HepG2 (cell line): ENCODE measurements around the gene TBX10. TPM values are rescaled to one million over a fixed set of nuclear protein-coding genes. Genes with fewer than 3 reads are reported as not detected.
A peak's percentile ranks its signal among the peaks of the same experiment; 100 is the strongest.

Experiments
- HMG20B ChIP-seq: conservative IDR thresholded peaks from 2 replicates; pipeline ENCODE4 v1.6.1; 2016; ENCODE audit warnings: missing genetic modification reagents, missing compliant biosample characterization
- HOMEZ ChIP-seq: IDR thresholded peaks from 2 replicates; pipeline ENCODE4 v1.6.1; 2016; ENCODE audit warnings: low read depth
- MED1 ChIP-seq: sonication (generic); formaldehyde crosslinking; IDR thresholded peaks from 2 replicates; pipeline ENCODE4 v1.4.0; 2020; ENCODE audit warnings: missing genetic modification reagents
- PAWR ChIP-seq: sonication (generic); formaldehyde crosslinking; IDR thresholded peaks from 2 replicates; pipeline ENCODE4 v1.4.0; 2020; ENCODE audit warnings: missing genetic modification reagents, mild to moderate bottlenecking, borderline replicate concordance
- TERF1 ChIP-seq: sonication (generic); formaldehyde crosslinking; IDR thresholded peaks from 2 replicates; pipeline ENCODE4 v1.8.0; 2022; ENCODE audit warnings: mild to moderate bottlenecking, missing genetic modification reagents, moderate library complexity
- TOE1 ChIP-seq: sonication (generic); formaldehyde crosslinking; IDR thresholded peaks from 2 replicates; pipeline ENCODE4 v1.4.0; 2020; ENCODE audit warnings: mild to moderate bottlenecking, missing genetic modification reagents
- ZHX1 ChIP-seq: sonication (generic); formaldehyde crosslinking; IDR thresholded peaks from 2 replicates; pipeline ENCODE4 v1.8.1; 2022; ENCODE audit warnings: low read depth, mild to moderate bottlenecking, missing genetic modification reagents
- polyA plus RNA-seq, 8 experiments: library from polyadenylated mRNA; depleted of rRNA in 3 of 8; stranded (reverse) in 7 of 8; unstranded in 1 of 8; fragments of >200 nt; fragmentation: Illumina TruSeq in 4 of 8; extraction: Trizol in 4 of 8; gene quantifications; 2 replicates each; pipeline versions ENCODE4 v1.2.1 to v1.2.3, GENCODE V29; 2011 to 2016; ENCODE audit warnings: low read depth in 4 of 8, missing spikeins in 1 of 8, mixed read lengths in 1 of 8; ENCODE audit not compliant: insufficient read depth in 1 of 8
- total RNA-seq, 5 experiments: library from RNA; depleted of rRNA; stranded (reverse); fragments of >200 nt; fragmentation: Illumina TruSeq; extraction: Trizol; gene quantifications; 2 replicates each; pipeline ENCODE4 v1.2.3, GENCODE V29; 2016; ENCODE audit warnings: low read depth in 1 of 5
- TF ChIP-seq, protein P1 (sequence below): IDR thresholded peaks from 2 replicates; pipeline ENCODE4 v1.6.1; 2016; ENCODE audit warnings: low read depth, missing genetic modification reagents, missing compliant biosample characterization

Gene TBX10
- total and polyA plus RNA-seq, 2 of the 13 experiments (the other 11 are each of a cell fraction or from before 2014, with no cell fraction given), result 0.27 to 1.7 TPM

DNA sequence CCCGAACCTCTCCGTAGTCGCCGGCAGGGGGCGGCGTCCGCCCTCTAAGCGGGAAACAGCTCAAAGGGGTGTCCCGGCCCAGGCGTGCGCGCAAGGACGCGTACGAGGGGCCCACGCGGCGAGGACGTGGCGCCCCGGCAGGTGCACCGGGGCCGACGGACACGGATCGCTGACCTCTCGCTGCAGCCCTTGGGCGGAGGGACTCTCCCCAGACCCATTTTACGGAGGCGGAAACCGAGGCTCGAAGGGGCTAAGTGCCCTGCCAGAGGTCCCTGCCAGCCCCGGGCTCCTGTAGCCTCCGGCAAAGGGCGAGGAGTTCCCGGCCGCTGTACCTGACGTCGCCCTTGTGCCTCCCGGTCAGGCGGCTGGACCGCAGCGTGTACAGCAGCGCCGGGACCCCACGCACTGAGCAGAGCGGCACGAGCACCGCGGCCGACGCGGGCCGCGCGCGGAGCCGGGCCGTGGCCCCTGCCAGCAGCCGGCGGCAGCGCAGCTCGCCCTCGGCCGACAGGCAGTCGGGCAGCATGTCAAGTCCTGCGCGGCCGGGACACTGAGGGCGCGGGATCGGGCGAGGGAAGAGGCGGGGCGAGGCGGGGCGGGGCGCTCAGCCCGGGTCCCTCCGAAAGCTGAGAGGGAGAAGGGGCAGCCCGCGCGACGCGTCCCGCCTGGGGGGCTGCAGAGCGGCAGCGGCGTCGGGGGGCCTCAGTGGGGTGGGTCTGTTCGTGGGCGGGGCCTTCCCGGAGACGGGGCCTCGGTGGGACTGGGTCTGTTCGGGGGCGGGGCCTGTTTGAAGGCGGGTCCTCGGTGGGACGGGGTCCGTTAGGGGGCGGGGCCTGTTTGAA is 10.0 kb downstream of the TBX10 start, which contains the start of gene NUDT8 (continued):
- TF ChIP-seq ZHX1 (CRISPR knock-in tag) (peak; percentile 87; the same call in 1 of the 2 replicates), MED1 (CRISPR knock-in tag) (0 out of 2 replicates have a peak, but pooled peaks have one; percentile 48), HMG20B (CRISPR knock-in tag) (no peak), TERF1 (CRISPR knock-in tag) (no peak), TOE1 (CRISPR knock-in tag) (0 out of 2 replicates have a peak, but pooled peaks have one; percentile 41), HOMEZ (CRISPR knock-in tag) (no peak), PAWR (CRISPR knock-in tag) (0 out of 2 replicates have a peak, but pooled peaks have one; percentile 46)
- TF ChIP-seq, protein P1, sequence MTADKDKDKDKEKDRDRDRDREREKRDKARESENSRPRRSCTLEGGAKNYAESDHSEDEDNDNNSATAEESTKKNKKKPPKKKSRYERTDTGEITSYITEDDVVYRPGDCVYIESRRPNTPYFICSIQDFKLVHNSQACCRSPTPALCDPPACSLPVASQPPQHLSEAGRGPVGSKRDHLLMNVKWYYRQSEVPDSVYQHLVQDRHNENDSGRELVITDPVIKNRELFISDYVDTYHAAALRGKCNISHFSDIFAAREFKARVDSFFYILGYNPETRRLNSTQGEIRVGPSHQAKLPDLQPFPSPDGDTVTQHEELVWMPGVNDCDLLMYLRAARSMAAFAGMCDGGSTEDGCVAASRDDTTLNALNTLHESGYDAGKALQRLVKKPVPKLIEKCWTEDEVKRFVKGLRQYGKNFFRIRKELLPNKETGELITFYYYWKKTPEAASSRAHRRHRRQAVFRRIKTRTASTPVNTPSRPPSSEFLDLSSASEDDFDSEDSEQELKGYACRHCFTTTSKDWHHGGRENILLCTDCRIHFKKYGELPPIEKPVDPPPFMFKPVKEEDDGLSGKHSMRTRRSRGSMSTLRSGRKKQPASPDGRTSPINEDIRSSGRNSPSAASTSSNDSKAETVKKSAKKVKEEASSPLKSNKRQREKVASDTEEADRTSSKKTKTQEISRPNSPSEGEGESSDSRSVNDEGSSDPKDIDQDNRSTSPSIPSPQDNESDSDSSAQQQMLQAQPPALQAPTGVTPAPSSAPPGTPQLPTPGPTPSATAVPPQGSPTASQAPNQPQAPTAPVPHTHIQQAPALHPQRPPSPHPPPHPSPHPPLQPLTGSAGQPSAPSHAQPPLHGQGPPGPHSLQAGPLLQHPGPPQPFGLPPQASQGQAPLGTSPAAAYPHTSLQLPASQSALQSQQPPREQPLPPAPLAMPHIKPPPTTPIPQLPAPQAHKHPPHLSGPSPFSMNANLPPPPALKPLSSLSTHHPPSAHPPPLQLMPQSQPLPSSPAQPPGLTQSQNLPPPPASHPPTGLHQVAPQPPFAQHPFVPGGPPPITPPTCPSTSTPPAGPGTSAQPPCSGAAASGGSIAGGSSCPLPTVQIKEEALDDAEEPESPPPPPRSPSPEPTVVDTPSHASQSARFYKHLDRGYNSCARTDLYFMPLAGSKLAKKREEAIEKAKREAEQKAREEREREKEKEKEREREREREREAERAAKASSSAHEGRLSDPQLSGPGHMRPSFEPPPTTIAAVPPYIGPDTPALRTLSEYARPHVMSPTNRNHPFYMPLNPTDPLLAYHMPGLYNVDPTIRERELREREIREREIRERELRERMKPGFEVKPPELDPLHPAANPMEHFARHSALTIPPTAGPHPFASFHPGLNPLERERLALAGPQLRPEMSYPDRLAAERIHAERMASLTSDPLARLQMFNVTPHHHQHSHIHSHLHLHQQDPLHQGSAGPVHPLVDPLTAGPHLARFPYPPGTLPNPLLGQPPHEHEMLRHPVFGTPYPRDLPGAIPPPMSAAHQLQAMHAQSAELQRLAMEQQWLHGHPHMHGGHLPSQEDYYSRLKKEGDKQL (CRISPR knock-in tag), result no peak
